ENCODE data around the gene HFE.
A peak's percentile ranks its signal among the peaks of the same experiment; 100 is the strongest.
"Not testable (repeated sequence)": the region's sequence is repeated elsewhere in the genome, so short reads cannot be mapped to it uniquely, and the experiment has no call there.

The HFE gene

GRCh38 chr6:26087284-26088115 lies at the start of gene HFE:
HFE (plus strand) TSS chr6:26087429; CDS start chr6:26087441, 12 bp downstream.
- DNase-seq (ENCODE audit: low spot score): no peak

GRCh38 chr6:26041946-26042345 lies 45.3 kb upstream of the HFE start:
- no peak for DNase-seq (ENCODE audit: low spot score)

- DNase-seq (ENCODE audit: low spot score): peak; percentile 67
Measured at GRCh38 chr6:26043384-26044139, 43.7 kb upstream of the HFE start.

- DNase-seq (ENCODE audit: low spot score): no peak
Measured at GRCh38 chr6:26044140-26045064, 42.8 kb upstream of the HFE start.

GRCh38 chr6:26045065-26045927 lies 41.9 kb upstream of the HFE start:
- DNase-seq (ENCODE audit: low spot score): peak; percentile 59

- no peak for DNase-seq (ENCODE audit: low spot score)
Measured at GRCh38 chr6:26045928-26046368, 41.3 kb upstream of the HFE start.

GRCh38 chr6:26047329-26047728 lies 39.9 kb upstream of the HFE start:
- not testable (repeated sequence) for DNase-seq (ENCODE audit: low spot score)

GRCh38 chr6:26048590-26048989 lies 38.6 kb upstream of the HFE start:
- no peak for DNase-seq (ENCODE audit: low spot score)

- DNase-seq (ENCODE audit: low spot score): no peak
Measured at GRCh38 chr6:26051665-26052310, 35.4 kb upstream of the HFE start.

GRCh38 chr6:26052762-26053250 lies 34.4 kb upstream of the HFE start:
- DNase-seq (ENCODE audit: low spot score): not testable (repeated sequence)

- no peak for DNase-seq (ENCODE audit: low spot score)
Measured at GRCh38 chr6:26053992-26054780, 33.0 kb upstream of the HFE start.

- DNase-seq (ENCODE audit: low spot score): no peak
Measured at GRCh38 chr6:26054781-26055718, 32.2 kb upstream of the HFE start.

GRCh38 chr6:26055719-26056582 lies 31.3 kb upstream of the HFE start:
- peak; percentile 51 for DNase-seq (ENCODE audit: low spot score)

- no peak for DNase-seq (ENCODE audit: low spot score)
Measured at GRCh38 chr6:26056583-26057350, 30.5 kb upstream of the HFE start.

- DNase-seq (ENCODE audit: low spot score): no peak
Measured at GRCh38 chr6:26057899-26058298, 29.3 kb upstream of the HFE start.

GRCh38 chr6:26058477-26059033 lies 28.7 kb upstream of the HFE start:
- not testable (repeated sequence) for DNase-seq (ENCODE audit: low spot score)
